Putamen (tissue), 1 donor: ENCODE results near the gene PDK4.
"Not testable (repeated sequence)": the region's sequence is repeated elsewhere in the genome, so short reads cannot be mapped to it uniquely, and the experiment has no call there.

ENCODE experiments used
- DNase-seq: peaks from one replicate; pipeline ENCODE4 v3.0.0-alpha.2; 2016; ENCODE audit warnings: low spot score

The PDK4 gene

GRCh38 chr7:95604811-95605210, 8.5 kb upstream of the PDK4 start:
- DNase-seq: not testable (repeated sequence)

- not testable (repeated sequence) for DNase-seq
These were observed 8.1 kb upstream of the PDK4 start for GRCh38 chr7:95604397-95604796.

GRCh38 chr7:95602421-95602820, 6.1 kb upstream of the PDK4 start:
- DNase-seq: no peak

GRCh38 chr7:95601316-95601715, 5.0 kb upstream of the PDK4 start:
- DNase-seq: no peak

GRCh38 chr7:95599069-95599468, 2.8 kb upstream of the PDK4 start:
- DNase-seq: no peak

GRCh38 chr7:95598511-95598910, 2.2 kb upstream of the PDK4 start:
- DNase-seq: no peak

GRCh38 chr7:95595746-95596197, 544 bp downstream of the PDK4 start:
- DNase-seq: no peak

- DNase-seq: no peak
These were observed 2.1 kb downstream of the PDK4 start for GRCh38 chr7:95594185-95594584.

- DNase-seq: no peak
These were observed 3.0 kb downstream of the PDK4 start for GRCh38 chr7:95593343-95593742.

GRCh38 chr7:95592570-95592969, 3.7 kb downstream of the PDK4 start:
- DNase-seq: no peak

GRCh38 chr7:95590387-95591248, 5.7 kb downstream of the PDK4 start:
- peak; percentile 34 for DNase-seq

- DNase-seq: no peak
These were observed 6.5 kb downstream of the PDK4 start for GRCh38 chr7:95589766-95590165.

GRCh38 chr7:95589031-95589430, 7.3 kb downstream of the PDK4 start:
- DNase-seq: no peak

- no peak for DNase-seq
These were observed 9.4 kb downstream of the PDK4 start for GRCh38 chr7:95586951-95587301.

GRCh38 chr7:95585426-95585789, 10.9 kb downstream of the PDK4 start:
- no peak for DNase-seq

- DNase-seq: no peak
These were observed 11.4 kb downstream of the PDK4 start for GRCh38 chr7:95584769-95585425.

GRCh38 chr7:95583834-95584621, 12.3 kb downstream of the PDK4 start:
- no peak for DNase-seq

- no peak for DNase-seq
These were observed 13.6 kb downstream of the PDK4 start for GRCh38 chr7:95582578-95583293.

GRCh38 chr7:95581467-95581866, 14.8 kb downstream of the PDK4 start:
- no peak for DNase-seq

- DNase-seq: no peak
These were observed 17.0 kb downstream of the PDK4 start for GRCh38 chr7:95579318-95579717.

GRCh38 chr7:95578299-95578855, 17.9 kb downstream of the PDK4 start:
- DNase-seq: no peak

GRCh38 chr7:95577137-95577536, 19.2 kb downstream of the PDK4 start:
- no peak for DNase-seq
